Prostate gland (tissue), 2 donors: ENCODE measurements around the gene JDP2. TPM values are rescaled to one million over a fixed set of nuclear protein-coding genes. Genes with fewer than 3 reads are reported as not detected.
A peak's percentile ranks its signal among the peaks of the same experiment; 100 is the strongest.

Source experiments
- DNase-seq: peaks from one replicate; pipeline ENCODE4 v3.0.0-alpha.2; 2019; ENCODE audit warnings: low spot score
- H3K27ac ChIP-seq, 2 donors: fragments of 200-600 bp; sonication (generic); 2 replicates each; pipeline ENCODE4 v1.5.1; 2017 to 2019
- H3K27me3 ChIP-seq: fragments of 200-600 bp; sonication (generic); replicated peaks from 2 replicates; pipeline ENCODE4 v1.5.1; 2019; ENCODE audit not compliant: insufficient read depth
- H3K36me3 ChIP-seq, 2 donors: fragments of 200-600 bp; sonication (generic); 1 replicate in 1 of 2; 2 replicates in 1 of 2; pipeline versions ENCODE4 v1.5.1 to v1.8.1; 2017 to 2019
- H3K4me1 ChIP-seq: fragments of 200-600 bp; sonication (generic); replicated peaks from 2 replicates; pipeline ENCODE4 v1.5.1; 2019
- H3K4me3 ChIP-seq, 2 donors: fragments of 200-600 bp; sonication (generic); 2 replicates each; pipeline ENCODE4 v1.5.1; 2017 to 2019
- H3K9me3 ChIP-seq: fragments of 200-600 bp; sonication (generic); 2 replicates; pipeline ENCODE4 v1.5.1; 2017
- POLR2A ChIP-seq: fragments of 450-650 bp; IDR thresholded peaks from one replicate; pipeline ENCODE4 v1.6.1; 2016; ENCODE audit warnings: antibody characterized with exemption, mild to moderate bottlenecking
- POLR2AphosphoS5 ChIP-seq: sonication (generic); formaldehyde crosslinking; IDR thresholded peaks from one replicate; pipeline ENCODE4 v1.6.1; 2017; ENCODE audit warnings: antibody characterized with exemption
- WGBS: methylation state at CpG from one replicate; pipeline ENCODE4 v1.1.5; 2018; 5-methylcytosine and 5-hydroxymethylcytosine counted together
- intact Hi-C: fragments of 100-400 bp; cut with DNase I; formaldehyde crosslinking; loops from one replicate; pipeline ENCODE4 v1.14.2; 2022
- total RNA-seq, 2 donors: library from RNA; depleted of rRNA; stranded (reverse); fragments of >200 nt; gene quantifications; one replicate each; pipeline ENCODE4 v1.1.0, GENCODE V29; 2016
- TF ChIP-seq, protein P1 (sequence below), 4 experiments: fragments of 200-600 bp in 2 of 4; fragments of 450-650 bp in 2 of 4; sonication (generic) in 2 of 4; IDR thresholded peaks; 1 replicate in 3 of 4; 2 replicates in 1 of 4; pipeline ENCODE4 v1.5.1; 2016 to 2019; ENCODE audit warnings: antibody characterized with exemption in 4 of 4, mild to moderate bottlenecking in 2 of 4, moderate library complexity in 2 of 4

JDP2 gene
- total RNA-seq, 2 donors from 2014 or later: 27.1 to 34.0 TPM

DNA sequence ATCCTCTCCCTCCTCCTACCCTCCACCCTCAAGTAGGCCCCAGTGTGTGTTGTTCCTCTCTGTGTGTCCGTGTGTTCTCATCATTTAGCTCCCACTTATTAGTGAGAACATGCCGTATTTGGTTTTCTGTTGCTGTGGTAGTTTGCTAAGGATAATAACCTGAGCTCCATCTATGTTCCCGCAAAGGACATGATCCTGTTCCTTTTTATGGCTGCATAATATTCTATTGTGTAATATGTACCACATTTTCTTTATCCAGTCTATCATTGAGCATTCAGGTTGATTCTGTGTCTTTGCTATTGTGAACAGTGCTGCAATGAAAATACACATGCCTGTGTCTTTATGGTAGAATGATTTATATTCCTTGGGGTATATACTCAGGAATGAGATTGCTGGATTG is 30.5 kb downstream of the JDP2 start:
- Histone ChIP-seq H3K9me3 (no peaks in the 10 kb centered on the region), H3K36me3 (no peaks in the 10 kb centered on the region), H3K4me3 (no peak overlapping the region), H3K27ac (no peak overlapping the region), H3K4me1 (peaks cover 6% of the 10 kb centered on the region), H3K27me3 (no peaks in the 10 kb centered on the region)
- WGBS: 91% methylated on average over 3 of the region's 3 CpGs
- TF ChIP-seq POLR2A (no peak), POLR2AphosphoS5 (no peak)
- TF ChIP-seq, protein P1, sequence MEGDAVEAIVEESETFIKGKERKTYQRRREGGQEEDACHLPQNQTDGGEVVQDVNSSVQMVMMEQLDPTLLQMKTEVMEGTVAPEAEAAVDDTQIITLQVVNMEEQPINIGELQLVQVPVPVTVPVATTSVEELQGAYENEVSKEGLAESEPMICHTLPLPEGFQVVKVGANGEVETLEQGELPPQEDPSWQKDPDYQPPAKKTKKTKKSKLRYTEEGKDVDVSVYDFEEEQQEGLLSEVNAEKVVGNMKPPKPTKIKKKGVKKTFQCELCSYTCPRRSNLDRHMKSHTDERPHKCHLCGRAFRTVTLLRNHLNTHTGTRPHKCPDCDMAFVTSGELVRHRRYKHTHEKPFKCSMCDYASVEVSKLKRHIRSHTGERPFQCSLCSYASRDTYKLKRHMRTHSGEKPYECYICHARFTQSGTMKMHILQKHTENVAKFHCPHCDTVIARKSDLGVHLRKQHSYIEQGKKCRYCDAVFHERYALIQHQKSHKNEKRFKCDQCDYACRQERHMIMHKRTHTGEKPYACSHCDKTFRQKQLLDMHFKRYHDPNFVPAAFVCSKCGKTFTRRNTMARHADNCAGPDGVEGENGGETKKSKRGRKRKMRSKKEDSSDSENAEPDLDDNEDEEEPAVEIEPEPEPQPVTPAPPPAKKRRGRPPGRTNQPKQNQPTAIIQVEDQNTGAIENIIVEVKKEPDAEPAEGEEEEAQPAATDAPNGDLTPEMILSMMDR (IDR thresholded peaks at IDR 0.05): no peak
- DNase-seq: no peak
- intact Hi-C loops: no loop called here

DNA sequence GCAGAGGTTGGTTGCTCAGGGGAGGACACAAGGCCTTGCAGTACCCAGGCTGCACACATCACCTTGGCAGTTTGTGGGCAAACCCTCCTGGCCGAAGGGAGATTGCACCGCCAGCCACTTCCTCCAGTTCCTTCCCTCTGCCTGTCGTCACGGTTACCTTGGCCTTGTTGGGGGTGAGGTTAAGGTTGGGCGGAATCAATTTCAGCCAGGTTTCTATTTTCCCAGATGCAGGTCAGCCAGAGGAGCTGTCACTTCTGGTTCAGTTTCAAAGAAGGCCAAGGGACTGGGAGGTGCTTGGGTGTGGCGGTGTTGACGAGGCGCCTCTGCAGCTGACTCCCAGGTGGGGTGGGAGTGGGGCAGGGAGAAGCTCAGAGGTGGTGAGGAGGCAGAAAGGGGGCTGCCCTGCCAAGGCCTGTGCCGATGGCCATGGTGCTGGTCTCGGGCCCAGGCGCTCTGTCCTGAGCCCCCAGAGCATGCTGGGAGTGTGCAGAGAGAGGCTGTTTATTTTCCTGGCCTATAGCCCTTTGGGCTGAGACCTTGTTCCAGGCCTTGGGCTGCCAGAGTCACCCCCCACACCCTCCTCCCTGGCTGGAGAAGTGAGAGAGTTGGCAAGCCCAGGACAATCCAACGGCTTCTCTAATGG is 31.4 kb downstream of the JDP2 start:
- H3K4me1 ChIP-seq: no peaks in the 10 kb centered on the region
- TF ChIP-seq POLR2A (no peak), POLR2AphosphoS5 (peak; percentile 13)
- TF ChIP-seq, protein P1 (IDR thresholded peaks at IDR 0.05): peak in 1 of 4 experiments; percentile 15
- DNase-seq: no peak
- no peaks in the 10 kb centered on the region for H3K27me3 ChIP-seq
- H3K4me3 ChIP-seq: no peak overlapping the region
- H3K27ac ChIP-seq: no peak overlapping the region
- intact Hi-C loops: no loop called here
- 56% methylated on average over 11 of the region's 12 CpGs for WGBS
- H3K9me3 ChIP-seq: no peaks in the 10 kb centered on the region
- no peaks in the 10 kb centered on the region for H3K36me3 ChIP-seq

DNA sequence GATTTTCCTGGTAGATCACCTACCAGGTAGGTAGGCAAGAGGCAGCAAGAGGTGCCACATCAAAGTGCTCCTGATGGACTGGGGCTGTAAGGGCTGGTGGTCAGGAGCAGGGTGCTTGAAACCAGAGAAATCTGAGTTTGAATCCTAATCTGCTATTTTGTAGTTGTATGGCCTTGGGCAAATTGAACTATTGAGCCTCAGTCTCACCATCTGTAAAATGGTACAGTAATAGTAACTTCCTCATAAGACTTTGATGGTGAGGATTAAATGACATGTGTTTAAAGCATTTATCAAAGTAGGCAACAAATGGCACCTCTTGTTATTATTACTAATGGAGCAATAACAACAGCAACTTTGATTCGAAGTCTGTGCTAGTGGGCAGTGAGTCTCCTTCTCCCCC is 32.0 kb downstream of the JDP2 start:
- H3K27me3 ChIP-seq: no peaks in the 10 kb centered on the region
- DNase-seq: no peak
- no peaks in the 10 kb centered on the region for H3K36me3 ChIP-seq
- no peaks in the 10 kb centered on the region for H3K9me3 ChIP-seq
- 95% methylated on average over 1 of the region's 1 CpG for WGBS
- no peak overlapping the region for H3K27ac ChIP-seq
- no peak for TF ChIP-seq POLR2A
- no peak for TF ChIP-seq POLR2AphosphoS5
- TF ChIP-seq, protein P1 (IDR thresholded peaks at IDR 0.05): no peak
- intact Hi-C loops: no loop called here
- H3K4me1 ChIP-seq: no peaks in the 10 kb centered on the region
- H3K4me3 ChIP-seq: no peak overlapping the region

DNA sequence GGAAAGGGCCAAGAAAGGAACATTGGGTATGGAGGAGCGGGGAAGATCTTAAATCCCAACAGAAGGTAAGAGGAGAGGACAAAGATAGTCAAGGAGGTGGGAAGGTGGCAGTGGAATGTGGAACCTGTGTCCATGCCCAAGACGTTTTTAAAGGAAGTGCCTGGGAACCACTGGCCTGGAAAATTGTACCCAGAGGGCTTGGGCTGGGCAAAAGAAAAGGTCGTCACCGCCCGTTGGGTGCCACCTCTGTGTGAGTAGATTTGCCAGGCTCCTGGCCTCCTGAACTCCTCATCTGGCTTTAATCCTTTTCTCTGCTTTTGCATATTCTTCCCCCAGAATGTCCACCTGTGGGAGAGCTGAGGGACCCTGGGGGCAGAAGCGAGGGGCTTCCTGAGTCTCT is 32.6 kb downstream of the JDP2 start:
- no peaks in the 10 kb centered on the region for H3K4me1 ChIP-seq
- no peaks in the 10 kb centered on the region for H3K9me3 ChIP-seq
- no peak for DNase-seq
- H3K27ac ChIP-seq: no peak overlapping the region
- WGBS: 88% methylated on average over 6 of the region's 6 CpGs
- intact Hi-C loops: no loop called here
- TF ChIP-seq POLR2AphosphoS5 (no peak), POLR2A (no peak)
- TF ChIP-seq, protein P1 (IDR thresholded peaks at IDR 0.05): no peak
- no peaks in the 10 kb centered on the region for H3K36me3 ChIP-seq
- no peaks in the 10 kb centered on the region for H3K27me3 ChIP-seq
- no peak overlapping the region for H3K4me3 ChIP-seq

DNA sequence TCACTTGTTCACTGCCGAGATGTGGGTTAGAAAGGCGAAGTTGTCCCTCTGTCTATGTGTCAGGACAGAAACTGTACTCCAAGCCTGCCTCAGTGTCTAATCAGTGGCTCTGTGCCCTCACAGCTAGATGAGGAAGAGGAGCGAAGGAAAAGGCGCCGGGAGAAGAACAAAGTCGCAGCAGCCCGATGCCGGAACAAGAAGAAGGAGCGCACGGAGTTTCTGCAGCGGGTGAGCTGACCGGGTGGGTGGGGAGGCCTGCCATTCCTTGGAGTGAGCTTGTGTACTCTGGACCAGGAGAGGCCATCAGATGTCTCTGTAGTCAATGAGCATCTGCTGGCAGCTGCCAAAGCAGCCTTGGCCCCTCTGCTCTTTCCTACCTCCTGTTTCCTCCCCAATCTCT is 33.5 kb downstream of the JDP2 start:
- intact Hi-C loops: no loop called here
- no peak overlapping the region for H3K27ac ChIP-seq
- WGBS: 95% methylated on average over 12 of the region's 12 CpGs

More for the DNA sequence above, 33.5 kb downstream of the JDP2 start:
- H3K9me3 ChIP-seq: no peaks in the 10 kb centered on the region
- no peaks in the 10 kb centered on the region for H3K4me1 ChIP-seq
- H3K27me3 ChIP-seq: no peaks in the 10 kb centered on the region
- no peaks in the 10 kb centered on the region for H3K36me3 ChIP-seq
- no peak for DNase-seq
- H3K4me3 ChIP-seq: no peak overlapping the region
- TF ChIP-seq POLR2A (no peak), POLR2AphosphoS5 (no peak)
- TF ChIP-seq, protein P1 (IDR thresholded peaks at IDR 0.05): no peak
